Smooth muscle cell (in vitro differentiated cells): ENCODE data around the gene TPST1. TPM values are rescaled to one million over a fixed set of nuclear protein-coding genes. Genes with fewer than 3 reads are reported as not detected.
"Not testable (repeated sequence)": the region's sequence is repeated elsewhere in the genome, so short reads cannot be mapped to it uniquely, and the experiment has no call there.

Experiments used
- DNase-seq: peaks from one replicate; lab custom pipeline; 2025; ENCODE audit not compliant: unreplicated experiment; lab: John Stamatoyannopoulos, UW
- H2AFZ ChIP-seq: fragments of 200-600 bp; sonication (generic); 2 replicates; pipeline ENCODE4 v1.6.0; 2016; ENCODE audit warnings: antibody characterized with exemption, low read depth, mild to moderate bottlenecking
- H3F3A ChIP-seq: fragments of 200-600 bp; sonication (generic); 2 replicates; pipeline ENCODE4 v1.6.0; 2017; ENCODE audit warnings: antibody characterized with exemption, low read depth
- H3K27ac ChIP-seq: fragments of 200-600 bp; sonication (generic); 2 replicates; pipeline ENCODE4 v1.5.1; 2016; ENCODE audit warnings: low read depth, mild to moderate bottlenecking
- H3K27me3 ChIP-seq: fragments of 200-600 bp; sonication (generic); 2 replicates; pipeline ENCODE4 v1.6.1; 2016; ENCODE audit warnings: low read depth, mild to moderate bottlenecking
- H3K36me3 ChIP-seq: fragments of 200-600 bp; sonication (generic); 2 replicates; pipeline ENCODE4 v1.5.1; 2016; ENCODE audit warnings: low read depth
- H3K4me1 ChIP-seq: fragments of 200-600 bp; sonication (generic); 2 replicates; pipeline ENCODE4 v1.5.1; 2016; ENCODE audit warnings: low read depth
- H3K4me2 ChIP-seq: fragments of 200-600 bp; sonication (generic); 2 replicates; pipeline ENCODE4 v1.6.0; 2016; ENCODE audit warnings: mild to moderate bottlenecking
- H3K4me3 ChIP-seq: fragments of 200-600 bp; sonication (generic); 2 replicates; pipeline ENCODE4 v1.5.1; 2016; ENCODE audit warnings: mild to moderate bottlenecking
- H3K79me2 ChIP-seq: fragments of 200-600 bp; sonication (generic); 2 replicates; pipeline ENCODE4 v1.6.0; 2016; ENCODE audit warnings: low read depth, mild to moderate bottlenecking
- H3K9ac ChIP-seq: fragments of 200-600 bp; sonication (generic); 2 replicates; pipeline ENCODE4 v1.6.0; 2016; ENCODE audit warnings: low read depth
- H3K9me3 ChIP-seq: fragments of 200-600 bp; sonication (generic); replicated peaks from 2 replicates; pipeline ENCODE4 v1.5.1; 2016; ENCODE audit warnings: low read depth
- H4K20me1 ChIP-seq: fragments of 200-600 bp; sonication (generic); 2 replicates; pipeline ENCODE4 v1.6.0; 2016; ENCODE audit warnings: low read depth
- WGBS: methylation state at CpG from one replicate; pipeline ENCODE4 v1.1.7; 2016; ENCODE audit warnings: low lambda C conversion rate; 5-methylcytosine and 5-hydroxymethylcytosine counted together
- polyA plus RNA-seq: library from polyadenylated mRNA; unstranded; fragments of >200 nt; fragmentation: Nextera tagmentation; extraction: Ambion mirVana; gene quantifications from 2 replicates; pipeline ENCODE4 v1.2.1, GENCODE V29; 2016
- total RNA-seq: library from RNA; depleted of rRNA; stranded (reverse); fragments of >200 nt; gene quantifications from 2 replicates; pipeline ENCODE4 v1.2.3, GENCODE V29; 2014
- TF ChIP-seq, protein P1 (sequence below): fragments of 200-600 bp; sonication (generic); IDR thresholded peaks from 2 replicates; pipeline ENCODE4 v1.5.1; 2017; ENCODE audit warnings: borderline replicate concordance, mild to moderate bottlenecking, antibody characterized with exemption; ENCODE audit not compliant: insufficient read depth, poor library complexity, severe bottlenecking

Gene TPST1
- total RNA-seq, result 133 and 155 TPM in 2 replicates
- polyA plus RNA-seq, result 122 and 139 TPM in 2 replicates

GRCh38 chr7:66204822-66205740 is at the start of gene TPST1:
Gene TPST1 (plus strand): TSS chr7:66205334. CDS start chr7:66240426, 35,092 bp downstream.
- Histone ChIP-seq H3F3A (no peaks in the 10 kb centered on the region), H3K27me3 (no peaks in the 10 kb centered on the region), H3K9me3 (no peaks in the 10 kb centered on the region), H3K36me3 (no peaks in the 10 kb centered on the region), H3K4me3 (peak within 1 kb of the TSS; percentile 96), H3K4me1 (peaks cover 18% of the 10 kb centered on the region), H3K9ac (peak within 1 kb of the TSS; percentile 87), H3K79me2 (peaks cover 49% of the 10 kb centered on the region), H2AFZ (peak within 1 kb of the TSS; percentile 56), H3K4me2 (peak within 1 kb of the TSS; percentile 87), H3K27ac (peak within 1 kb of the TSS; percentile 53), H4K20me1 (peaks cover 44% of the 10 kb centered on the region)
- TF ChIP-seq, protein P1, sequence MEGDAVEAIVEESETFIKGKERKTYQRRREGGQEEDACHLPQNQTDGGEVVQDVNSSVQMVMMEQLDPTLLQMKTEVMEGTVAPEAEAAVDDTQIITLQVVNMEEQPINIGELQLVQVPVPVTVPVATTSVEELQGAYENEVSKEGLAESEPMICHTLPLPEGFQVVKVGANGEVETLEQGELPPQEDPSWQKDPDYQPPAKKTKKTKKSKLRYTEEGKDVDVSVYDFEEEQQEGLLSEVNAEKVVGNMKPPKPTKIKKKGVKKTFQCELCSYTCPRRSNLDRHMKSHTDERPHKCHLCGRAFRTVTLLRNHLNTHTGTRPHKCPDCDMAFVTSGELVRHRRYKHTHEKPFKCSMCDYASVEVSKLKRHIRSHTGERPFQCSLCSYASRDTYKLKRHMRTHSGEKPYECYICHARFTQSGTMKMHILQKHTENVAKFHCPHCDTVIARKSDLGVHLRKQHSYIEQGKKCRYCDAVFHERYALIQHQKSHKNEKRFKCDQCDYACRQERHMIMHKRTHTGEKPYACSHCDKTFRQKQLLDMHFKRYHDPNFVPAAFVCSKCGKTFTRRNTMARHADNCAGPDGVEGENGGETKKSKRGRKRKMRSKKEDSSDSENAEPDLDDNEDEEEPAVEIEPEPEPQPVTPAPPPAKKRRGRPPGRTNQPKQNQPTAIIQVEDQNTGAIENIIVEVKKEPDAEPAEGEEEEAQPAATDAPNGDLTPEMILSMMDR, result peak; percentile 36
- DNase-seq, result peak; percentile 76
- WGBS, result under 1% methylated on average over 44 of the region's 90 CpGs

- not testable (repeated sequence) for H3K79me2 ChIP-seq, H3K27me3 ChIP-seq
These were observed 49.1 kb upstream of the TPST1 start for GRCh38 chr7:66156035-66156434.

DNA sequence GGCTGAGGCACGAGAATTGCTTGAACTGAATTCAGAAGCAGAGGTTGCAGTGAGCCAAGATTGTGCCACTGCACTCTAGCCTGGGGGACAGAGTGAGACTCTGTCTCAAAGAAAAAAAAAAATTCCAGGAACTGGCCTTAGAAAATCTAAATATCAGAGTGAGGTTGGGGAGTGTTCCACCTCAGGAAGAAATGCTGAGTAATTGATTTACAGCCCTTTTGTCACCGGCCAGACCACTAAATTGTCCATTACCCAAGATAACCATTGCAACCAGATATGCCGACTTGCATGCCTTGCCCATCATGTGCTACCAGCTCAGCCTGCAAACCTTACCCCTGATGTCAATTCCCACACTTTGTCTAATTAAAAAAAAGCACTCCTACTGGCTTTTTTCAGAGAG is 48.1 kb upstream of the TPST1 start:
- no peaks in the 10 kb centered on the region for H3K79me2 ChIP-seq
- H3F3A ChIP-seq, result peaks cover 9% of the 10 kb centered on the region
- no peak for DNase-seq
- WGBS, result 57% methylated on average over 3 of the region's 3 CpGs
- H4K20me1 ChIP-seq, result no peaks in the 10 kb centered on the region
- no peak overlapping the region for H2AFZ ChIP-seq
- no peaks in the 10 kb centered on the region for H3K27me3 ChIP-seq
- TF ChIP-seq, protein P1, result no peak
- no peak overlapping the region for H3K9ac ChIP-seq
- no peak overlapping the region for H3K4me3 ChIP-seq
- H3K27ac ChIP-seq, result no peak overlapping the region
- H3K4me1 ChIP-seq, result no peaks in the 10 kb centered on the region
- H3K36me3 ChIP-seq, result peaks cover 18% of the 10 kb centered on the region
- H3K4me2 ChIP-seq, result no peak overlapping the region
- H3K9me3 ChIP-seq, result peaks cover 6% of the 10 kb centered on the region

More at GRCh38 chr7:66156035-66156434, 49.1 kb upstream of the TPST1 start:
- not testable (repeated sequence) for DNase-seq, H2AFZ ChIP-seq, H3F3A ChIP-seq, H3K27ac ChIP-seq, H3K4me1 ChIP-seq, H3K4me3 ChIP-seq, H4K20me1 ChIP-seq, H3K4me2 ChIP-seq, H3K9ac ChIP-seq, H3K9me3 ChIP-seq
- H3K36me3 ChIP-seq, result peaks cover 18% of the 10 kb centered on the region
- WGBS, result 98% methylated on average over 7 of the region's 7 CpGs

DNA sequence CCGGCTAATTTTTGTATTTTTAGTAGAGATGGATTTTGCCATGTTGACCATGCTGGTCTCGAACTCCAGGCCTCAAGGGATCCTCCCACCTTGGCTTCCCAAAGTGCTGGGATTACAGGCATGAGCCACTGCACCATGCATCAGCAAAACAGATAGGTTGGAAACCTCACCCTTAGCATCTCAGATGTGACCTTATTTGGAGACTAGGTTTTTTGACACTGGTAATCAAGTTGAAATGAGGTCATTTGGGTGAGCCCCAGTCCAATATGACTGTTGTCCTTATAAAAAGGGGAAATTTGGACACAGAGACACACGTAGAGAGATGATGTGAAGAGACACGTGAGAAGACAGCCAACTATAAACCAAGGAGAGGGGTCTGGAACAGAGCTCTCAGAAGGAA is 42.5 kb upstream of the TPST1 start:
- peaks cover 6% of the 10 kb centered on the region for H3K9me3 ChIP-seq
- H3K27ac ChIP-seq, result no peak overlapping the region
- no peak overlapping the region for H3K4me2 ChIP-seq
- H3K9ac ChIP-seq, result no peak overlapping the region
- H3K4me3 ChIP-seq, result no peak overlapping the region
- WGBS, result 90% methylated on average over 4 of the region's 4 CpGs
- H3K79me2 ChIP-seq, result no peaks in the 10 kb centered on the region
- H3F3A ChIP-seq, result no peaks in the 10 kb centered on the region
- H3K27me3 ChIP-seq, result no peaks in the 10 kb centered on the region
- no peaks in the 10 kb centered on the region for H3K4me1 ChIP-seq
- H2AFZ ChIP-seq, result no peak overlapping the region
- no peak for DNase-seq
- TF ChIP-seq, protein P1, result no peak
- H4K20me1 ChIP-seq, result no peaks in the 10 kb centered on the region
- peaks cover 10% of the 10 kb centered on the region for H3K36me3 ChIP-seq
